ENCODE results near the gene ARMC12.
A peak's percentile ranks its signal among the peaks of the same experiment; 100 is the strongest.

ARMC12 gene

GRCh38 chr6:35735452-35735851, 1.4 kb upstream of the ARMC12 start:
- no peak for DNase-seq (ENCODE audit: low spot score)

GRCh38 chr6:35736253-35736894, 458 bp upstream of the ARMC12 start:
- peak; percentile 86 for DNase-seq (ENCODE audit: low spot score)

GRCh38 chr6:35737413-35738211, 780 bp downstream of the ARMC12 start:
- no peak for DNase-seq (ENCODE audit: low spot score)

- DNase-seq (ENCODE audit: low spot score), result no peak
Measured at GRCh38 chr6:35739645-35740524, 3.1 kb downstream of the ARMC12 start.

- no peak for DNase-seq (ENCODE audit: low spot score)
Measured at GRCh38 chr6:35742842-35743241, 6.0 kb downstream of the ARMC12 start.

GRCh38 chr6:35745509-35745908, 8.7 kb downstream of the ARMC12 start:
- DNase-seq (ENCODE audit: low spot score), result no peak

- no peak for DNase-seq (ENCODE audit: low spot score)
Measured at GRCh38 chr6:35746516-35746915, 9.7 kb downstream of the ARMC12 start.

GRCh38 chr6:35747877-35748276, 11.0 kb downstream of the ARMC12 start:
- no peak for DNase-seq (ENCODE audit: low spot score)

GRCh38 chr6:35750557-35750956, 13.7 kb downstream of the ARMC12 start:
- DNase-seq (ENCODE audit: low spot score), result no peak

GRCh38 chr6:35751594-35751993, 14.8 kb downstream of the ARMC12 start:
- DNase-seq (ENCODE audit: low spot score), result no peak

- no peak for DNase-seq (ENCODE audit: low spot score)
Measured at GRCh38 chr6:35752330-35752729, 15.5 kb downstream of the ARMC12 start.

GRCh38 chr6:35754452-35755277, 17.8 kb downstream of the ARMC12 start:
- DNase-seq (ENCODE audit: low spot score), result no peak

- no peak for DNase-seq (ENCODE audit: low spot score)
Measured at GRCh38 chr6:35755278-35755924, 18.6 kb downstream of the ARMC12 start.

GRCh38 chr6:35757456-35758123, 20.8 kb downstream of the ARMC12 start:
- DNase-seq (ENCODE audit: low spot score), result peak; percentile 65

- DNase-seq (ENCODE audit: low spot score), result no peak
Measured at GRCh38 chr6:35759426-35759825, 22.6 kb downstream of the ARMC12 start.

GRCh38 chr6:35765739-35766138, 28.9 kb downstream of the ARMC12 start:
- no peak for DNase-seq (ENCODE audit: low spot score)

GRCh38 chr6:35769211-35769610, 32.4 kb downstream of the ARMC12 start:
- no peak for DNase-seq (ENCODE audit: low spot score)

GRCh38 chr6:35771343-35771627, 34.5 kb downstream of the ARMC12 start:
- DNase-seq (ENCODE audit: low spot score), result no peak

GRCh38 chr6:35774116-35774794, 37.4 kb downstream of the ARMC12 start:
- no peak for DNase-seq (ENCODE audit: low spot score)

- DNase-seq (ENCODE audit: low spot score), result no peak
Measured at GRCh38 chr6:35775031-35775430, 38.2 kb downstream of the ARMC12 start.

All from ecto neural progenitor cell (in vitro differentiated cells).